ENCODE results near the gene CCDC197.

CCDC197 gene

DNA sequence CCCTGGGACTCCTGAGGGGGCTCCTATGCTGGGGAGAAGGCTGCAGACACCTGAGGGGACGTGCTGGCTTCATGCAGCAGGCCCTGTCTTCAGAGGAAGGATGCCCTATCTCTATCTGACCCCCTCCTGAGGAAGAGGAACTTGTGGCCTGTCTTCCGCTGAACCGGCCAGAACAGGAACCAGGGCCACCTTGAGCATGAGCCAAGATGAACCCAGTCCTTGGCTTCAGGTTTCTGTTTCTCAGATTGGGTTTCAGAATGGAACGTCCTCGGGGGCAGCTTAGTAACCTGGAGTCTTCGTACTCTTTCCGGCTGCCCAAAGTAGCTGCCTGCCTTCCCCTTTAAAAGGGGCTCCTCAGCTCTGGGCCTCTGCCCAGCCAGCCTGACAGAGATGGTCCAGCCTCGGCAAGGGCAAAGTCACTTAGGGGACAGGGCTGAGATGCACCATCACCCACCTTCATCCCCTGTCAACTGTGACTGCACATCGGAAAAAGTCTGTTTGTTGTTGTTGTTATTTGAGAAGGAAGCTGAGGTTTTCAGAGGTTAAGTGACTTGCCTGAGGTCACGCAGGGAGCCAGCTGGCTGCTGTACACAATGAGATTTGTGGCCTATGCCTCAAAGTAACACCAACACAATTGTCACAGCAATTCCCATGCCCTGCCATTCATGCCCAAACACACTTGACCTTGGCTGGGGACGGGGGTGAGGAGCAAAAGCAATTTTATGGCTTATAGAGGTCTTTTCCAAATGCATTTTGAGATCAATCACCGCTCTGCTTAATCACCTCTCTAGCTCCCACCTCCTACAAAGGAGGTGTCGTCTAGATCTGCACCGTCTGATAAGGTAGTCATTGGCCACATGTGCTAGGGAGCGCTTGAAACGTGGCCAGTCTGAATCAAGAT is 34.1 kb upstream of the CCDC197 start:
- DNase-seq, result no peak

DNA sequence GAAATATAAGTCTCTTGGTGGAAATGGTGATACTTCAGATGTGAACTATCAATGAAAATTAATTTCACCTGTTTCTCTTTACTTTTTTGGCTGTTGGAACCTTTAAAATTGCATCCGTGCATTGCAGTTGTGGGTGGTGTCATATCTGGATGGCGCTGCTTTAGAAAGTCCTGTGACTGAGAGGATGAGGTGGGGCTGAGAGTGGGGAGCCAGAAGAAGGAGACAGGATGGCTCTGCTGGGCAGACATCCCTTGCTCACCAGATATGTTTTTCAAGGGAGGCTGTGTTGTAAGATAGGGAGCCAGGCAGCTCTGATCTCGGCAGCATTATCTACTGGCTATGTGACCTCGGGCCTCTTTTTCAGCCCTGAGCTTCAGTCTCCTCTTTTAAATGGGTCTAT is 33.4 kb upstream of the CCDC197 start:
- DNase-seq, result no peak

GRCh38 chr14:93964281-93964680 is 32.8 kb upstream of the CCDC197 start:
- DNase-seq, result no peak

DNA sequence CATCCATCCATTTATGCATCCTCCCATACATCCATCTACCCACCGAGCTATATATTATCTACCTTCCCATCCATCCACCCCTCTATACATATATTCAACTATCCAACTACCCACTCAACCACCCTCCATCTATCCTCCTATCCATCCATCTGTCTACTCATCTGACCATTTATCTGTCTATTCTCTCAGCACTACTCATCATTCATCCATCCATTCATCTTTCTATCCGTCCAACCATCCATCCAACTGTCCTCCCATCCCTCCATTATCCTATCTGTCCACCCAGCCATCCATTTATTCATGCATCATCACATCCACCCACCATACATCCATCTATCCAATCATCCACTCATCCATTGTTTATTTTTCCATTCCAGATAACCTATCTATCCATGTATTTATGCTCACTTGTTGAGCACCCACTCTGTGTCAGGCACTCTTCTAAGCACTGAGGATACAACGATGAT is 32.2 kb upstream of the CCDC197 start:
- DNase-seq, result no peak

- no peak for DNase-seq
Measured at GRCh38 chr14:93965287-93965821, 31.7 kb upstream of the CCDC197 start.

DNA sequence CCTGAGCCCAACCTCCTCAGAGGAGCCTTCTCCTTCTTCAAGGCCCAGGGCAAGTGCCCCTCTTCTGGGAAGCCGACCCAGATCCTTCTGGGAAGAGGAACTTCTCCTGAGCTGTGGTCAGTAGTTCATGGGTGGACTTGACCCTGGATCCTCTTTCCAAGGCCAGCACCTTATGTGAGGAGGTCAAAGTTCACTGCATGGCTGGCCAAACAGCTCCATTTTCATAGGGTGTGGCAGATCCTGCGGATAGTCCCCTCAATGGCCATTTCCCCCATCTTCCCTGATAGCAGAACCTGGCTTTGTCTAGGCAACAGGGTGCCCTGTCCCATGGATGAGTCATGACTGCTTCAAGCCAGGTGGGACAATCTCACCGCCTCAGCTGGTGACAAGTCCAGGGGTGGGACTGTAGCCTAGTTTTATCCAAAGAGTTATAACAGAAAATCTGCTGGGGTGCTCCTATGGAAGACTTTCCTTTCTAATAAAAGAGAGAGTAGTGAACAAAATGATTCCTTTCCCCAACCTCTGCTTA is 31.1 kb upstream of the CCDC197 start:
- no peak for DNase-seq

GRCh38 chr14:93967637-93968250 is 29.4 kb upstream of the CCDC197 start:
- no peak for DNase-seq

DNA sequence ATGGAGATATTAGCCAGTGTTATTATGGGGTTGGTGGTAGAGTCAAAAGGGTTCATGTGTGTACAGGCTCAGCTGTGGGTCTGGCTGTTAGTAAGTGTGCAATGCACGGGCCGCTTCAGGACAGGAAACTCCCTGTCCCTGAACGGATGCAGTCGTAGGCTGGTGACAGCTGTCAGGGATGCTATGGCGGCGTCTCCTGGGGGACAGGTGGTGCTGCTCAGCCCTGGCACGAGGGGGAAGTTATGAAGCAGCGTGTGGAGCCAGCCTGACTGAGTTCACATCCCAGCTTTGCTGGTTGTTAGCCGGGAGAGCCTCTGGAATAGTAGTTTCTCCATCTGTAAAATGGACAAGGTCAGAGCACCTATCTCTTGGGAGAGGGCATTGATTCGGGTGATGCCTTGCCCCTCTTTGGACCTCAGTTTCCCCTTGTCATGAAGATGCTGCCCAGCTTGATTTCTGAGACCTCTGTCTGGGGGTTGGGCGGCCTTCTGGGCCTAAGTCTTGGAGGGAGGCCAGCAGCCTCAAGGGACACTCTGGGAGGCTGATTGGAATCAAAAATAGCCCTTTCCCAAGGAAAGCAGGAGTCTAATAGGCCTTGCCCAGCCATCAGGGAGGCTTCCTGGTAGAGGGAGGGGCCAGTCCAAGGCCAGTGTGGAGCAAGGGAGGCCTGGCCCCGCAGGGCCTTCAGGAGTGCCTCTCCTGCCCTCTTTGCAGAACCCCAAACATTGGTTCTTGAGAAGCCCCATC is 27.8 kb upstream of the CCDC197 start:
- no peak for DNase-seq

- no peak for DNase-seq
Measured at GRCh38 chr14:93970585-93970964, 26.5 kb upstream of the CCDC197 start.

- no peak for DNase-seq
Measured at GRCh38 chr14:93970965-93971634, 26.0 kb upstream of the CCDC197 start.

DNA sequence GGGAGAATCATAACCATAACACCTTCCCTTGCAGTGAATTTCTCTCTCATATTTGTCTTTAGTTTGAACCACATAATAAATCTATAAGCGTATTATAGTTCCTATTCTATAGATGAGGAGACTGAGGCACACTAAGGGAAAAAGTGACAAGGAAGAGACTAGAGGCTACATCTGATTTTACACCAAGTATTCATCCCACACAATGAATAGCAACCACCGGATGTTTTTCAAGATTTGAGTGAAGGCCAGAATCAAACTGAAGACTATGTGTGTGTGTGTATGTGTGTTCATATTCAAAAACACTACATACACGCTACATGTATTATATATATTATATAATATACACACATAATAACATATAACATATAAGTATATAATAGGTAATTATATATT is 25.5 kb upstream of the CCDC197 start:
- DNase-seq, result no peak

DNA sequence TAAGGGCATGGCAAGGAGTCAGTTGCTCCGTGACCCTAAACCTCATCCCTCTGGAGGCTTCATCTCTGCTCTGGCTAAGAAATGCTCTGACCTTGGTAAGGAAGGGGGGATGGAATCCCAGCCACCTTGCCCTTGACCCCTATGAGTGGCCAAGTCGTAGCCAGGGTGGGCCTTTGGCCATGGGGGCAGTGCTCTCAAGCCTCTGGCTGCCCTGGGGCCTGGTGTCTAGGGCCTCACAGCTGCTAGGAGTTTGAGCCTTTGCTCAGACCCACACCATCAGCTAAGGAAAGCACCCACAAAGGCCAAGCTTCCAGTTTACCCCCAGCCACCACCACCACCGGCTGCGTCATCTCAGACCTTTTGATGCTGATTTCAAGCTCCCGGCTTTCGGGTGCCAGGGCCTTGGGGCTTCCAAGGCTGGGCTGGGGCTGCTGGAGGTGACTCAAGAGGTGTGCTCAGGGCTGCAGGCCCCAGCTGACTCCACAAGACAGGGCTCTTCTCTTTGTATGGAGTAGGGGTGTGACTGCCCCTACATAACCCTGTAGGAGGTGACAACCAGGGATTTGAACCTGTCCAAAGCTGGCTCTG is 24.4 kb upstream of the CCDC197 start:
- no peak for DNase-seq

- DNase-seq, result no peak
Measured at GRCh38 chr14:93973607-93974006, 23.5 kb upstream of the CCDC197 start.

DNA sequence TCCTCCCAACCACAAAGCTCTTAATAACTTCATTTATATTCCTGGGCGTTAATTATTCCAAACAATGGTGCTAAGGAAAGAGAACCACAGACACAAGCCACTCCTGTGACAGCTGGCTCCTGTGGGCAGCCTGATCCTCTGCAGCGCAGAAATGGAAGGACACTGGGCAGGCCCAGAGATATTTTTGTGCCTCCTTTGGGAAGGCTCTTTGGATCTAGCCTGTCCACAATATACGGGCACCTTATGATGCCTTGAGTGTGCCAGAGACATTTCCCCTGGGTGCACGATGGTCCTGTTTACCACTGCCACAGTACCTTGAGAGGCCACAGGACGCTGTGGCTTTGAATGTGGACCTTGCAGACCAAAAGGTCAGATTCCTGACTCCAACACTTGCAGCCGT is 22.8 kb upstream of the CCDC197 start:
- no peak for DNase-seq

DNA sequence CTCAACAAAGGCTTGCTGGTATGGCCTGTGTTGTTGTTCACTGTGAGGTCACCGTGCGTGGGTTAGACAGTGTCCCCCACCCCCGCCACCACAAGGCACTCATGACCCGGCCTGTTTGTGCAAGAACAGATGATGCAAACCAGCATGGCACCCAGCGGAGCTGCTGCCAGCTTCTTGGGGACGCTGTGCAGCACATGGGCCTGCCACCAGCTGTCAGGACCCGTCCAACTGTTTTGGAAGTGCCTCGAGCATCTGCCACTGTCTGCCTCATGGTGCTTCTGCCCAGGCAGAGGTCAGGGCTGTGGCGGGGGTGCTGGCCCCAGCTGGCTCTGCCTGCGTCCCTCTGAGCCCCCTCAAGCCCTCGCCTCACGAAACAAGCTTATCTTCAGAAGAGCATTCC is 22.3 kb upstream of the CCDC197 start:
- no peak for DNase-seq

DNA sequence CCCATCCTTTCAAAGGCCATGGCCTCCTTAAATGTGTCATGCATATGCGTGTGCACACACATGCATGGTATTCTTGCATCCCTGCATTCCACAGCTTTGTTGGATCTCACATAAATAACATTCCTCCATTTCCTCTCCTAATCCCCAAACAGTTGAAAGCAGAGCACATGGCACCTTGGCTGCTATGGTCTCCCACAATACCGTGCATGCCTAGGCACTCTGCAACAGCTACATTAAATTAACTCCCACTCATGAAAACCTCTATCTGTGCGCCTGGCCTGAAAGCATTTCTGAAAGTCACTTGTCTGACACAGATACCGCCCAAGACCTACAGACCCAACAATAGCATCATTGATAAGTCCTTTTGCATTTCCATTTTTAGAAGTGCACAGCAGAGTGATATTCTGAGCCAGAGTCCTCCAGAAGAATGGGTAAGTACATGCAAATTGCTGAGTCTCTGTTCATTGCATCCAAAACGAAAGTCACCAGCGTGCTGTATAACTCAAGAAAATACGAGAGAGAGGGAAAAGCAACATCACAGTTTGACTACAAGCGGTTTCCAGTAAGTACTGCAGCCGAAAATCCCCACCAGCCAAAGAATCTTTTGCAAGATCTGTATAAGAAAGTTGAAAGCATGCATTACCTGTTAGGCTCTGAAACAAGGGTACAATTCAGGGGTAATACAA is 21.2 kb upstream of the CCDC197 start:
- no peak for DNase-seq

DNA sequence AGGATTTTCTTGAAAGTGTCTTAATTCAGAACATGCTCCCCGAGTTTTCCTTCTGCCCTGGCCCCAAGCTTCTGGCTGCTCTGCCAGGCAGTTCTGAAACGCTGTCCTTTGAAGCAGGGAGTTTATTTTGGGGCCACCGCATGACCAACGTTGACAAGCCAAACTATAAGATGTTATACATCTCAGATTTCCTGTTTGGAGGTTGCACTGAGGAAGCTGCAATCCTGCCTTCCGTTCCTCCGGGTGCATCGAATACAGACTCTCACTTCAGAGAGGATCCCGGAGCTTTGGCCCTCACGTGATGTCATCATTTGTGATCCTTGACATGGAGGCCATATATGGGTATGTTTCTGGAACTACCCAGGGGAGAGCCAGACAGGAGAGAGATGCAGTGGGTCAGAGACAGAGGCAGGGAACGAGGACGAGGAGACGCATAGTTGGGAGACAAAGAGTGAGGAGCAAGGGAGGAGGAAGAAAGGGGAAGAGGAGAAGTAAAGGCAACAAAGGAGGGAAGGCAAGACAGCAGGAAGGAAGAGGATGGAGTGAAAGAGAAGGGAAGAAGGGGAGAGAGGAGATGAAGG is 20.5 kb upstream of the CCDC197 start, which contains the start of gene ASB2:
ASB2 (minus strand) TSS at position 94 of the 581 bp plus-strand sequence. CDS start 12,031 bp downstream, outside the sequence.
- no peak for DNase-seq

- DNase-seq, result no peak
Measured at GRCh38 chr14:93977171-93977570, 19.9 kb upstream of the CCDC197 start.

DNA sequence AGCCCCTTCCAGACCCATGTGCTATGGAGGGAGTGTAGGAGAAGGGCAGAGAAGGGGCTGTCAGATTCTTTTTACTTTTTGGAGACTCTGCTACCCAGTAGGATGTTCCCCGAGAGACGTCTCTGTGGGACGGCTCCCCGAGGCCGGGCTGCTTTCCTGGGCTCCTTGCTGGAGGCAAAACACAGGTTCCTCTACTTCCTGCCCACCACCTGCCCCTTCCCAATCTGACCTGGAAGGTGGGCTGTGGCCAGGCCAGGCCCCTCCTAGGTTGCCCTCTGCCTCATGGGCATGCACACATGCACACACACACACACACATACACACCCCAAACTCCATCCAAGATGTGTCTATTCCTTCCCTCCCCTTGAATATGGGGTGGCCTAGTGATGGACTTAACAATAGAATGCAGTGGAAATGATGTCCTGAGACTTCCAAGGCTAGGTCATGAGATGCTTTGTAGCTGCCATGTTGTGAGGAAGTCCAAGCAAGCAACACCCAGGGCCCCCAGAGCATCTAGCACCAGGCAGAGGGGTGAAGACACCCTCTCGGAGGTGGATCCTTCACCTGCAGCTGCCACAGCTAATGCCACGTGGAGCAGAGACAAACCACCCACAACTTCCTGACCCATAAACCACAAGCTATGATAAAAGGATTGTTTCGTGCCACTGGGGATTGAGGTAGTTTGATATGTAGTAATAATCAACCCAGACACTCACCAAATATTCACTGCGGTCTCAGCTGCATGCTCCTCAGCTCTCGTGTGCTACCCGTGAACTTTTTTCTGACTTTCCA is 19.1 kb upstream of the CCDC197 start:
- no peak for DNase-seq

- DNase-seq, result no peak
Measured at GRCh38 chr14:93978735-93979134, 18.4 kb upstream of the CCDC197 start.
